K562 (cell line): Measurements from ENCODE around the gene KPTN. TPM values are rescaled to one million over a fixed set of nuclear protein-coding genes. Genes with fewer than 3 reads are reported as not detected.

Experiments
- ATAC-seq: fragments of 200-7000 bp; cut with Tn5 transposase; 3 replicates; pipeline ENCODE4 v1.9.1; 2020; ENCODE audit warnings: moderate library complexity
- BruUV-seq: library from RNA; stranded (reverse); fragments of 400-500 nt; replicated peaks from 2 replicates; lab custom pipeline; 2021; lab: Mats Ljungman, UMichigan
- CTCF ChIA-PET: fragments of 300-600 bp; formaldehyde crosslinking; extraction: SDS; loops from one replicate; lab custom pipeline; 2021; ENCODE audit warnings: low intra/inter-chr PET ratio; lab: Yijun Ruan, JAX
- POLR2A ChIA-PET: fragments of 300-600, 350-650 bp; sonication (Branson Sonifier 250); formaldehyde crosslinking; extraction: SDS; loops from one replicate; lab custom pipeline; 2021; ENCODE audit warnings: antibody characterized with exemption, inconsistent platforms; lab: Yijun Ruan, JAX
- DNase-seq, 4 experiments: peaks; one replicate each; pipeline versions ENCODE4 v3.0.0 to v3.0.0-alpha.2; 2011 to 2018; ENCODE audit warnings: low spot score in 3 of 4, mixed read lengths in 3 of 4; ENCODE audit errors: extremely low read depth in 1 of 4
- FAIRE-seq: peaks from 2 replicates; lab custom pipeline; 2011; peaks lifted over from hg19 to GRCh38; lab: Jason Lieb, UNC
- H2AFZ ChIP-seq: 2 replicates; pipeline ENCODE4 v1.6.0; 2011; ENCODE audit warnings: low read depth, low read length, control low read depth, inconsistent platforms
- H3K27ac ChIP-seq: fragments of 200-600 bp; 3 replicates; pipeline ENCODE4 v1.8.0; 2011; ENCODE audit warnings: low read depth, mild to moderate bottlenecking, control low read depth, inconsistent platforms, low read length, moderate library complexity, mixed read lengths; ENCODE audit errors: extremely low read depth
- H3K27me3 ChIP-seq, 2 experiments: fragments of 300-600 bp in 1 of 2; 2 replicates in 1 of 2; 3 replicates in 1 of 2; pipeline versions ENCODE4 v1.6.0 to v1.8.0; 2011; ENCODE audit warnings: inconsistent platforms in 2 of 2, low read length in 2 of 2, mild to moderate bottlenecking in 1 of 2, mixed read lengths in 1 of 2, moderate library complexity in 1 of 2; ENCODE audit not compliant: control insufficient read depth in 2 of 2, insufficient read depth in 2 of 2
- H3K36me3 ChIP-seq: fragments of 300-600 bp; 3 replicates; pipeline ENCODE4 v1.8.0; 2011; ENCODE audit warnings: mild to moderate bottlenecking, low read length, inconsistent platforms; ENCODE audit not compliant: control insufficient read depth, insufficient read depth
- H3K4me1 ChIP-seq, 2 experiments: fragments of 200-600 bp in 1 of 2; replicated peaks in 1 of 2; 2 replicates in 1 of 2; 3 replicates in 1 of 2; pipeline versions ENCODE4 v1.5.1 to v1.8.0; 2011; ENCODE audit warnings: inconsistent platforms in 2 of 2, low read length in 2 of 2, mild to moderate bottlenecking in 1 of 2, mixed read lengths in 1 of 2, moderate library complexity in 1 of 2; ENCODE audit not compliant: control insufficient read depth in 2 of 2, insufficient read depth in 2 of 2
- H3K4me2 ChIP-seq: 2 replicates; pipeline ENCODE4 v1.6.1; 2011; ENCODE audit warnings: low read length, control low read depth, inconsistent platforms, mixed read lengths; ENCODE audit not compliant: insufficient read depth
- H3K4me3 ChIP-seq: fragments of 200-600 bp; sonication (generic), shearing (Covaris generic); 2 replicates; pipeline ENCODE4 v1.5.1; 2016; ENCODE audit warnings: control low read depth, inconsistent platforms
- H3K79me2 ChIP-seq: fragments of 200-600 bp; 3 replicates; pipeline ENCODE4 v1.8.0; 2011; ENCODE audit warnings: low read length, inconsistent platforms; ENCODE audit not compliant: control insufficient read depth, insufficient read depth
- H3K9ac ChIP-seq, 2 experiments: 2 replicates each; pipeline versions ENCODE4 v1.6.0 to v1.6.1; 2011; ENCODE audit warnings: low read depth in 2 of 2, low read length in 2 of 2, control low read depth in 1 of 2, inconsistent platforms in 1 of 2, mild to moderate bottlenecking in 1 of 2, mixed read lengths in 1 of 2; ENCODE audit not compliant: insufficient read depth in 1 of 2
- H3K9me1 ChIP-seq: one replicate; pipeline ENCODE4 v1.6.0; 2011; ENCODE audit warnings: inconsistent platforms, mild to moderate bottlenecking, low read length, moderate library complexity; ENCODE audit not compliant: control insufficient read depth, insufficient read depth
- H3K9me3 ChIP-seq: replicated peaks from 2 replicates; pipeline ENCODE4 v1.5.1; 2011; ENCODE audit warnings: low read depth, low read length, inconsistent platforms; ENCODE audit not compliant: control insufficient read depth, insufficient read depth
- H4K20me1 ChIP-seq: replicated peaks from 2 replicates; pipeline ENCODE4 v1.6.1; 2011; ENCODE audit warnings: low read length, inconsistent platforms, mixed read lengths; ENCODE audit not compliant: control insufficient read depth, insufficient read depth
- BCOR ChIP-seq: fragments of 450-650 bp; IDR thresholded peaks from 2 replicates; pipeline ENCODE4 v1.6.1; 2016
- E2F3 ChIP-seq: fragments of 250-450 bp; sonication (Bioruptor Pico); IDR thresholded peaks from 2 replicates; pipeline ENCODE4 v1.4.0; 2020; ENCODE audit warnings: mild to moderate bottlenecking
- HNRNPK ChIP-seq: fragments of 200-400 bp; formaldehyde crosslinking; IDR thresholded peaks from one replicate; pipeline ENCODE4 v1.6.1; 2018; ENCODE audit warnings: mild to moderate bottlenecking, low read depth, low read length; ENCODE audit not compliant: poor library complexity, severe bottlenecking
- IFI16 ChIP-seq: fragments of 250-450 bp; sonication (Bioruptor Pico); IDR thresholded peaks from 2 replicates; pipeline ENCODE4 v2.1.2; 2022; ENCODE audit warnings: mild to moderate bottlenecking, inconsistent platforms
- KDM1A ChIP-seq, 2 experiments: fragments of 450-650 bp; IDR thresholded peaks; 2 replicates each; pipeline ENCODE4 v1.6.1; 2016; ENCODE audit warnings: mild to moderate bottlenecking in 2 of 2
- RBM25 ChIP-seq: fragments of 200-400 bp; formaldehyde crosslinking; IDR thresholded peaks from 2 replicates; pipeline ENCODE4 v1.6.1; 2018; ENCODE audit warnings: low read length, low read depth, moderate library complexity; ENCODE audit not compliant: severe bottlenecking
- ZFP36 ChIP-seq: fragments of 150-350 bp; IDR thresholded peaks from 2 replicates; pipeline ENCODE4 v1.6.1; 2018; ENCODE audit warnings: low read length, low read depth; ENCODE audit not compliant: partially characterized antibody
- ZNF436 ChIP-seq: fragments of 250-450, 450-650 bp; sonication (Bioruptor Pico); formaldehyde crosslinking; IDR thresholded peaks from 2 replicates; pipeline ENCODE4 v1.7.0; 2020; ENCODE audit warnings: mild to moderate bottlenecking
- ZNF57 ChIP-seq: fragments of 450-650 bp; formaldehyde crosslinking; IDR thresholded peaks from 2 replicates; pipeline ENCODE4 v1.4.0; 2020; ENCODE audit warnings: mild to moderate bottlenecking, moderate library complexity
- WGBS: fragments of 100-300 bp; shearing (Covaris generic); methylation state at CpG from one replicate; pipeline ENCODE4 v1.1.6; 2016; ENCODE audit warnings: low coverage, mixed read lengths; ENCODE audit not compliant: insufficient coverage; ENCODE audit errors: missing lambda C conversion rate; 5-methylcytosine and 5-hydroxymethylcytosine counted together
- in situ Hi-C: fragments of 300-500 bp; cut with MboI; formaldehyde crosslinking; loops from 4 replicates; pipeline ENCODE4 v1.15.0; 2018; ENCODE audit warnings: inconsistent platforms, mixed read lengths
- intact Hi-C: fragments of 100-400 bp; cut with micrococcal nuclease; formaldehyde crosslinking; loops from 2 replicates; pipeline ENCODE4 v1.14.2; 2022
- polyA plus RNA-seq, 8 experiments: library from polyadenylated mRNA; depleted of rRNA in 4 of 8; stranded (reverse) in 5 of 8; unstranded in 3 of 8; fragments of >200 nt; fragmentation: Nextera tagmentation in 2 of 8; fragmentation: Illumina TruSeq in 1 of 8; extraction: Ambion mirVana in 2 of 8; extraction: Trizol in 1 of 8; gene quantifications; 2 replicates each; pipeline versions ENCODE4 v1.2.1 to v1.2.3, GENCODE V29; 2011 to 2014; ENCODE audit warnings: inconsistent platforms in 1 of 8, missing spikeins in 1 of 8
- total RNA-seq, 7 experiments: library from RNA; depleted of rRNA in 6 of 7; stranded (reverse); fragments of >200 nt in 6 of 7; fragmentation: Illumina TruSeq in 2 of 7; extraction: Trizol in 2 of 7; gene quantifications; 2 replicates each; pipeline versions ENCODE4 v1.2.1 to v1.2.3, GENCODE V29; 2011 to 2021; ENCODE audit warnings: low replicate concordance in 1 of 7
- TF ChIP-seq, protein P1 (sequence below): fragments of 200-400 bp; formaldehyde crosslinking; IDR thresholded peaks from 2 replicates; pipeline ENCODE4 v1.6.1; 2017; ENCODE audit warnings: mild to moderate bottlenecking, low read depth, low read length, moderate library complexity

KPTN gene
- total and polyA plus RNA-seq, 9 of the 15 experiments (the other 6 are each of a cell fraction or from before 2014, with no cell fraction given): 0.56 to 18.2 (median 8.5) TPM

GRCh38 chr19:47435883-47436417 lies 48.1 kb downstream of the KPTN start:
- in situ Hi-C loops (loop anchor here (5.0 kb wide), 1 partner anchor 261 kb away; no protein-coding TSS in a partner anchor), intact Hi-C loops (loop anchor here (1.0 to 5.0 kb wide), 3 partner anchors 46 to 262 kb away; partner anchors contain the start of genes KPTN and NAPA)
- H3K9me3 ChIP-seq: no peaks in the 10 kb centered on the region
- DNase-seq (no peak), ATAC-seq (no peak), FAIRE-seq (no peak)
- no peaks in the 10 kb centered on the region for H3K79me2 ChIP-seq
- WGBS: 31% methylated on average over 3 of the region's 6 CpGs
- H3K27me3 ChIP-seq: peaks cover 3 to 6% of the 10 kb centered on the region in 2 experiments; a peak in 1 of 5 replicates
- H3K4me1 ChIP-seq: peaks cover 0 to 4% of the 10 kb centered on the region in 2 experiments; a peak in 2 of 5 replicates
- CTCF ChIA-PET: interaction anchor here (0.7 to 4.6 kb wide), 8 partner anchors 9 to 752 kb away, joined by 3 to 79 read pairs (median 4); no protein-coding TSS in a partner anchor
- TF ChIP-seq KDM1A (IDR thresholded peaks at IDR 0.05) (0 out of 4 replicates have a peak, but pooled peaks of 1 of the 2 experiments have one; percentile 12), ZNF436 (peak; percentile 47; the same call in 1 of the 2 replicates), BCOR (peak; percentile 38; the same call in 1 of the 2 replicates), E2F3 (CRISPR knock-in tag) (no peak), ZFP36 (peak; percentile 95), ZNF57 (no peak), HNRNPK (no peak), IFI16 (CRISPR knock-in tag) (no peak), RBM25 (peak; percentile 40)
- TF ChIP-seq, protein P1, sequence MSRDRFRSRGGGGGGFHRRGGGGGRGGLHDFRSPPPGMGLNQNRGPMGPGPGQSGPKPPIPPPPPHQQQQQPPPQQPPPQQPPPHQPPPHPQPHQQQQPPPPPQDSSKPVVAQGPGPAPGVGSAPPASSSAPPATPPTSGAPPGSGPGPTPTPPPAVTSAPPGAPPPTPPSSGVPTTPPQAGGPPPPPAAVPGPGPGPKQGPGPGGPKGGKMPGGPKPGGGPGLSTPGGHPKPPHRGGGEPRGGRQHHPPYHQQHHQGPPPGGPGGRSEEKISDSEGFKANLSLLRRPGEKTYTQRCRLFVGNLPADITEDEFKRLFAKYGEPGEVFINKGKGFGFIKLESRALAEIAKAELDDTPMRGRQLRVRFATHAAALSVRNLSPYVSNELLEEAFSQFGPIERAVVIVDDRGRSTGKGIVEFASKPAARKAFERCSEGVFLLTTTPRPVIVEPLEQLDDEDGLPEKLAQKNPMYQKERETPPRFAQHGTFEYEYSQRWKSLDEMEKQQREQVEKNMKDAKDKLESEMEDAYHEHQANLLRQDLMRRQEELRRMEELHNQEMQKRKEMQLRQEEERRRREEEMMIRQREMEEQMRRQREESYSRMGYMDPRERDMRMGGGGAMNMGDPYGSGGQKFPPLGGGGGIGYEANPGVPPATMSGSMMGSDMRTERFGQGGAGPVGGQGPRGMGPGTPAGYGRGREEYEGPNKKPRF: no peak
- no peak overlapping the region for H3K27ac ChIP-seq
- H3K9me1 ChIP-seq: peaks cover 3% of the 10 kb centered on the region
- H3K36me3 ChIP-seq: no peaks in the 10 kb centered on the region
- POLR2A ChIA-PET: interaction anchor here (0.6 to 2.0 kb wide), 3 partner anchors 10 to 266 kb away, joined by 3 to 6 read pairs (median 5); no protein-coding TSS in a partner anchor
- no peak overlapping the region for H3K4me2 ChIP-seq
- H2AFZ ChIP-seq: no peak overlapping the region
- H3K4me3 ChIP-seq: no peak overlapping the region
- H4K20me1 ChIP-seq: peaks cover 19% of the 10 kb centered on the region; the same call in 1 of the 2 replicates
- no peak overlapping the region for H3K9ac ChIP-seq
- BruUV-seq: no TSS peak
